HEK293T (cell line): ENCODE data around the gene HTR3E.

Experiments
- CTCF ChIA-PET: fragments of 350-600 bp; formaldehyde crosslinking; extraction: SDS; loops from one replicate; lab custom pipeline; 2021; ENCODE audit warnings: antibody characterized with exemption, inconsistent platforms; lab: Yijun Ruan, JAX
- POLR2A ChIA-PET: fragments of 350-600 bp; formaldehyde crosslinking; extraction: SDS; loops from one replicate; lab custom pipeline; 2020; ENCODE audit warnings: antibody characterized with exemption, inconsistent platforms; lab: Yijun Ruan, JAX
- DNase-seq: peaks from one replicate; pipeline ENCODE4 v3.0.0; 2012; ENCODE audit warnings: mixed read lengths; ENCODE audit errors: extremely low spot score
- ARNT ChIP-seq: fragments of 450-650 bp; IDR thresholded peaks from 2 replicates; pipeline ENCODE4 v1.6.1; 2017; ENCODE audit warnings: mild to moderate bottlenecking
- BHLHE40 ChIP-seq: fragments of 450-650 bp; IDR thresholded peaks from 2 replicates; pipeline ENCODE4 v1.6.1; 2016; ENCODE audit warnings: mild to moderate bottlenecking, moderate library complexity, borderline replicate concordance
- CTBP1 ChIP-seq: fragments of 450-650 bp; IDR thresholded peaks from 2 replicates; pipeline ENCODE4 v1.6.1; 2016; ENCODE audit warnings: borderline replicate concordance
- ELF4 ChIP-seq: fragments of 450-650 bp; IDR thresholded peaks from 2 replicates; pipeline ENCODE4 v1.6.1; 2017; ENCODE audit warnings: antibody characterized with exemption
- FOXA1 ChIP-seq: fragments of 450-650 bp; IDR thresholded peaks from 2 replicates; pipeline ENCODE4 v1.6.1; 2016; ENCODE audit warnings: mild to moderate bottlenecking
- FOXK2 ChIP-seq: fragments of 450-650 bp; IDR thresholded peaks from 2 replicates; pipeline ENCODE4 v1.6.1; 2016; ENCODE audit warnings: mild to moderate bottlenecking
- FOXM1 ChIP-seq: fragments of 450-650 bp; IDR thresholded peaks from 2 replicates; pipeline ENCODE4 v1.6.1; 2017; ENCODE audit warnings: mild to moderate bottlenecking, borderline replicate concordance
- HDGF ChIP-seq: fragments of 450-650 bp; IDR thresholded peaks from 2 replicates; pipeline ENCODE4 v1.6.1; 2017; ENCODE audit warnings: antibody characterized with exemption, borderline replicate concordance
- L3MBTL2 ChIP-seq: fragments of 450-650 bp; conservative IDR thresholded peaks from 2 replicates; pipeline ENCODE4 v1.6.1; 2016; ENCODE audit warnings: mild to moderate bottlenecking
- LEF1 ChIP-seq: fragments of 450-650 bp; IDR thresholded peaks from 2 replicates; pipeline ENCODE4 v1.6.1; 2017; ENCODE audit warnings: mild to moderate bottlenecking, borderline replicate concordance
- NFRKB ChIP-seq: fragments of 450-650 bp; IDR thresholded peaks from 2 replicates; pipeline ENCODE4 v1.6.1; 2016; ENCODE audit warnings: mild to moderate bottlenecking, moderate library complexity
- PKNOX1 ChIP-seq: fragments of 450-650 bp; IDR thresholded peaks from 2 replicates; pipeline ENCODE4 v1.6.1; 2016
- SP1 ChIP-seq: fragments of 450-650 bp; IDR thresholded peaks from 2 replicates; pipeline ENCODE4 v1.6.1; 2017
- SUZ12 ChIP-seq: fragments of 450-650 bp; IDR thresholded peaks from 2 replicates; pipeline ENCODE4 v1.6.1; 2016; ENCODE audit warnings: mild to moderate bottlenecking
- TARDBP ChIP-seq: fragments of 450-650 bp; IDR thresholded peaks from 2 replicates; pipeline ENCODE4 v1.6.1; 2016
- ZNF384 ChIP-seq: fragments of 450-650 bp; IDR thresholded peaks from 2 replicates; pipeline ENCODE4 v1.6.1; 2016

The HTR3E gene, protein sequence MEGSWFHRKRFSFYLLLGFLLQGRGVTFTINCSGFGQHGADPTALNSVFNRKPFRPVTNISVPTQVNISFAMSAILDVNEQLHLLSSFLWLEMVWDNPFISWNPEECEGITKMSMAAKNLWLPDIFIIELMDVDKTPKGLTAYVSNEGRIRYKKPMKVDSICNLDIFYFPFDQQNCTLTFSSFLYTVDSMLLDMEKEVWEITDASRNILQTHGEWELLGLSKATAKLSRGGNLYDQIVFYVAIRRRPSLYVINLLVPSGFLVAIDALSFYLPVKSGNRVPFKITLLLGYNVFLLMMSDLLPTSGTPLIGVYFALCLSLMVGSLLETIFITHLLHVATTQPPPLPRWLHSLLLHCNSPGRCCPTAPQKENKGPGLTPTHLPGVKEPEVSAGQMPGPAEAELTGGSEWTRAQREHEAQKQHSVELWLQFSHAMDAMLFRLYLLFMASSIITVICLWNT

DNA sequence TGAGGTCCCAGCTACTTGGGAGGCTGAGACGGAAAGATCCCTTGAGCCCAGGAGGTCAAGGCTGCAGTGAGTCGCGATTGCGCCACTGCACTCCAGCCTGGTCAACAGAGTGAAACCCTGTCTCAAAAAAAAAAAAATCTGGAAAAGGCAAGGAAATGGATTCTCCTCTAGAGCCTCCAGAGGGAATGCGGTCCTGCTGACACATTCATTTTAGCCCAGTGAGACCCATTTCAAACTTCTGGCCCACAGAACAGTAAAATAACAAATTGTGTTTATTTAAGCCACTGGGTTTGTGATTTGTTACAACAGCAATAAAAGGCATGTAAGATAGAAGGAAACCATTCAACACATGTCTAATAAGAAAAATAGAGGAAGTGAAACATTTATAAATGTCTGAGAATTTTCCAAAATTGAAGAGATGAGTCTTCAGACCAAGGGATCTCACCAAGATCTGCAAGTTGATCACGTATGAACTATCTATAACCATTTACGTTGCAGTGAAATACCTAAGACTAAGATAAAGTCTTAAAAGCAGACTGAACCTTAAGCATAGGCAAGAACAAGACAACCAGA lies at the start of gene HTR3E:
TSS of gene HTR3E (plus strand) at position 254 of the 573 bp plus-strand sequence. CDS start 466 bp downstream, outside the sequence.
- no peak for DNase-seq
- POLR2A ChIA-PET, result no interaction called here
- CTCF ChIA-PET, result no interaction called here
- no peak for TF ChIP-seq SUZ12
- TF ChIP-seq BHLHE40, result no peak
- TF ChIP-seq PKNOX1, result no peak
- no peak for TF ChIP-seq FOXA1
- TF ChIP-seq LEF1, result no peak
- TF ChIP-seq FOXK2, result no peak
- TF ChIP-seq NFRKB, result no peak

DNA sequence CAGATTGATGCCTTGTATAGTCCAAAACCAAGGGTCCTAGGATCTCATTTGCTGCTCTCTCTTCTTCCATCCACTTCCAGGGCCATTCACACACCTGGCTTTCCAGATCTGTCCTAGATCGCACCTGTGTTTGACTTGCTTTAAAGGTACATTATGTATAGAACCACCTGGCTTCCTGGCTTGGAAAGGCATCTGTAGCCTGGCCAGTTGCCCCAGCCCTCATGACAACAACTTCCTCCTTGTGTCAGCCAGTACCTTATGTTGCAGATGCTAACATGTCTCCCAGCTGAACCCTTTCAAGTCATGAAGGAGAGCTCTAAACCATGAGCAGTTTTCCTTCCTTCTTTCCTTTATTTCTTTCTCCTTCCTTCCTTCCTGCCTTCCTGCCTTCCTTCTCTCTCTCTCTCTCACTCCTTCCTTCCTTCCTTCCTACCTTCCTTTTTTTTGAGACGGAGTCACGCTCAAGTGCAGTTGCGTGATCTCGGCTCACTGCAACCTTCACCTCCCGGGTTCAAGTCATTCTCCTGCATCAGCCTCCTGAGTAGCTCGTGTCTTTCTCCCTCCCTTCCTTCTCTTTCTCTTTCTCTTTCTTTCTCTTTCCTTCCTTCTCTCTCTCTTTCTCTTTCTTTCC lies 46.5 kb upstream of the HTR3E start:
- no peak for DNase-seq

DNA sequence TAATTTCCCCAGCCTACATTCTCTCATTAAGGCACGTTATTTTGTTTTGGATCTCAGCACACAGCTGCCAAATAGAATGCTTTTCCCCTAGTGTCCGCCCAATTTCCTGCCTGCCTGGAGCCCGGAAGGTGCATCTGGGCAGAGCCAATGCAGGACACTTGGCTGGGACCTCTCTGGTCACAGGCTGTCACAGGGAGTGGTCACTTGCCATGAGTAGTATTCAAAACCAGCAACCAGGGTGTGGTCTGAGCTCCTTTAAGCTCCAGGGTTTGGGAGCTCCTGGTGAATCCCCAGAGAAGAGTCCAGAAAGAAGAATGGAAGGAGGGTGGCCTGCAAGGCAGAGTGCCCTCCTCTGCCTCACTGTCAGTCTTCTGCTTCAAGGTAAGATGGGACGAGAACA lies 44.1 kb upstream of the HTR3E start, which contains the start of gene HTR3C:
TSS of gene HTR3C (plus strand) at position 281 of the 400 bp plus-strand sequence. CDS start at position 315, 34 bp downstream.
- DNase-seq, result no peak
- TF ChIP-seq TARDBP (no peak), CTBP1 (no peak), SP1 (no peak)
- POLR2A ChIA-PET, result no interaction called here
- CTCF ChIA-PET, result no interaction called here

More for the DNA sequence above, 46.5 kb upstream of the HTR3E start:
- ChIA-PET CTCF (no interaction called here), POLR2A (no interaction called here)
- TF ChIP-seq ARNT (no peak), BHLHE40 (no peak), FOXA1 (no peak), PKNOX1 (no peak), TARDBP (no peak), CTBP1 (no peak), L3MBTL2 (no peak), HDGF (no peak)

- no peak for TF ChIP-seq BHLHE40
- TF ChIP-seq FOXM1, result no peak
- no peak for TF ChIP-seq L3MBTL2
- TF ChIP-seq CTBP1, result no peak
- no peak for TF ChIP-seq ARNT
- no peak for TF ChIP-seq SP1
- no peak for TF ChIP-seq SUZ12
- TF ChIP-seq LEF1, result no peak
- TF ChIP-seq ZNF384, result no peak
- POLR2A ChIA-PET, result no interaction called here
- CTCF ChIA-PET, result no interaction called here
- no peak for DNase-seq
Observed at GRCh38 chr3:184058029-184058428, 38.8 kb upstream of the HTR3E start.

DNA sequence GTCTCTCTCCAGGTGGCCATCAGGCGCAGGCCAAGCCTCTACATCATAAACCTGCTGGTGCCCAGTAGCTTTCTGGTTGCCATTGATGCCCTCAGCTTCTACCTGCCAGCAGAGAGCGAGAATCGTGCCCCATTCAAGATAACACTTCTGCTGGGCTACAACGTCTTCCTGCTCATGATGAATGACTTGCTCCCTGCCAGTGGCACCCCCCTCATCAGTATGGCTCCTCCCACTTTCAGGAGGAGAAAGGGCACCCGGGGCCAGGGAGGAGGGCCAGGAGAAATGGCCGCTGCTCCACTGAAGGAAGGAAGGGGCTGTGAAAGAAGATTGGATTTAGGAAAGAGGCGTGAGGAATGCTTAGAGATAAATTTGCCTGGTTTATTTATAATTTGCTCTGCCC lies 37.4 kb upstream of the HTR3E start:
- TF ChIP-seq SUZ12 (no peak), ZNF384 (no peak), FOXM1 (no peak), FOXA1 (no peak), CTBP1 (no peak), ELF4 (no peak), SP1 (no peak), NFRKB (no peak), BHLHE40 (no peak), LEF1 (no peak)
- DNase-seq, result no peak
- CTCF ChIA-PET, result no interaction called here
- POLR2A ChIA-PET, result no interaction called here

DNA sequence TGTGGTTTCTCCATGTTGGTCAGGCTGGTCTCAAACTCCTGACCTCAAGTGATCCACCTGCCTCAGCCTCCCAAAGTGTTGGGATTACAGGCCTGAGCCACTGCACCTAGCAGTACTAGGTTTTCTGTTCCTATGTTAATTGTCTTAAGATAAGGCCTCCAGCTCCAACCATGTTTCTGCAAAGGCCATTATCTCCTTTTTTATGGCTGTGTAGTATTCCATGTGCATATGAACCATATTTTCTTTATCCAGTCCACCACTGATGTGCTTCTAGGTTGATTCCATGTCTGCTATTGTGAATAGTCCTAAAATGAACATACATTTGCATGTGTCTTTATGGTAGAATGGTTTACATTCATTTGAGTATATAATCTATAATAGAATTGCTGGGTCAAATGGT lies 34.2 kb upstream of the HTR3E start:
- TF ChIP-seq ELF4 (no peak), FOXA1 (no peak), TARDBP (no peak), PKNOX1 (no peak)
- no peak for DNase-seq
- ChIA-PET POLR2A (no interaction called here), CTCF (no interaction called here)

GRCh38 chr3:184066211-184066610 lies 30.7 kb upstream of the HTR3E start:
- no peak for DNase-seq
- TF ChIP-seq NFRKB (no peak), ARNT (no peak), PKNOX1 (no peak), FOXK2 (no peak), HDGF (no peak), SUZ12 (no peak), CTBP1 (no peak), TARDBP (no peak), ELF4 (no peak), L3MBTL2 (no peak)
- ChIA-PET POLR2A (no interaction called here), CTCF (interaction anchor here (0.7 kb wide), 1 partner anchor 1305 kb away, joined by 3 read pairs; no protein-coding TSS in a partner anchor)
